Activated CD4-positive, alpha-beta T cell treated with anti-CD3 and anti-CD28 coated beads, Interleukin-2, amount 50 U/mL, for 16 hours (primary cell): Measurements from ENCODE around the gene KDM4B.

Experiments used
- DNase-seq: peaks from one replicate; pipeline ENCODE4 v3.0.0-alpha.2; 2020

KDM4B gene

DNA sequence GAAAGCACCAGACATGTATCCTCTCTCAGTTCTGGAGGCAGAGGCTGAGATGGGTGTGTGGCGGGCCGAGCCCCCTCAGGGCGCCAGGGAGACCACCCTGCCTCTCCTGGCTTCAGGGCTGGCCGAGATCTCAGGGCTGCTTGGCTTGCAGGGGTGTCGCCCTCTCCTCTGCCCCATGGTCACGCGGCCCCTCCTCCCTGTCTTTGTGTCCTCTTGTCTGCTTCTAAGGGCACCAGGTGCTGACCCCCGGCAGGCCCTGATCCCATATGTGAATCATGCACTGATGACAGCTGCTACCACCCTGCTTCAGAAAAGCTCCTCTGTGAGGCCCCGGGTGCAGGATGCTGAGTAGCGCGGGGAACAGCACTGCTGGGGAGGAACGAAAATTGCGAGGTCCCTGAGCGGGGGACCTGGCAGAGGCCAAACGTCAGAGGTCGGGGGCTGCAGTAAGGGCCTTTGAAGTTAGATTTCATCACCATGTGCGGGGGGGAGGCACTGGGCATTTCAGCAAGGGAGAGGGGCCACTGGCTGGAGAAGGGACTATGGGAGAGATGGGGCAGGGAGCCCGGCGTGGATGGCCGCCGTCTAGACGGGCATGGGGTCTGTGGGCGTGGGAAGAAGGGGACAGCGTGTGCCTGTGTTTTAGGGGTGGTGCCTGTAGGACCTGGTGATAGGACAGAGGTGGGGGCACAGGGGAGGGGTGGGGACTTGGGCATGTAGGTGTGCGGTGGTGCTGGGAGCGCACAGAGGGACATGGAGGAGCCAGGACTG is 125.2 kb downstream of the KDM4B start:
- no peak for DNase-seq

DNA sequence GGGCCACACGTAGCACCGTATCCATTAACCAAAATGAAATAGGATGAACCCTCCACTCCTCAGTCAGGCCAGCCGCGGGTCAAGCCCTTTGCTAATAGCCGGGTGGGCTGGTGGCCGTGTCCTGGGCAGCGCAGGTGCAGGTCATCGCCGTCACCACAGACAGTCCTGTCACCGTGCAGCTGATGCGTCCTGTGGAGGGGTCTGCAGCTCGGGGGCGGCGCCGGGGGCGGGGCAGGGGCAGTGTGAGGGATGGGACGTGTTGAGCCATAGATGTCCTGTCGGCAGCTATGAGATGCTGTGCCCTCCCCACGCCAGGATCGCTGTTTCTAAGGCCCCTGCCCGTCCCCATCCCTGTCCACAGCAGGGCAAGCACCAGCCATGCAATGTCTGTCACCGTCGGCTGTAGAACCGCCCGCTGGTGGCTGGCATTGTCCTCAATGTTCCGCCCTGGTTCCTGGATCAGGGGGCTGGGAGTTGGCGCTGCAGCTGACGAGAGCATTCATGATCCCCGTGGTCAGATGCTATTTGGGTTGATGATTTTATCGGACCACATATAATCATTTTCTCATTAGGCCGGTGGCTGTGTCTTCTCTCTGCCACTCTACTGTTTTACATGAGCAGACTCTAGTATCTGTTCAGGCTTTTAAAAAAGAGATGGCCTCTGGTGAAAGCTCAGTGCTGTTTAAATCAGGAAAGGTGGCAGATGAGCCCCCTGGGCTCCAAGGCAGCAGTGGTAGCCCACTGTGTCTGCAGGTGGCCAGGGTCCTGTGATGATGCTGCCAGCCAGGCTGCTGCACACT is 126.1 kb downstream of the KDM4B start:
- no peak for DNase-seq

DNA sequence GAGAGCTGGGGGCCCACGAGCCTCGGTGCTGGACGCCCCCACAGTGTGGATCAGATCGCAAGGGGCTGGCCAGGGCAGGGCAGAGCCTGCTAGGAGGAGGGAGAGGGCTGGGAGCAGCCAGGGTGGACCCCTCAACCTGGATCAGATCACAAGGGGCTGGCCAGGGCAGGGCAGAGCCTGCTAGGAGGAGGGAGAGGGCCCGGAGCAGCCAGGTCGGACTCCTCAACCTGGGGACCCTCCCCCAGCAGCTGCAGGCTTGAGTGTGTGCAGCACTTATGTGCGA is 126.6 kb downstream of the KDM4B start:
- no peak for DNase-seq

DNA sequence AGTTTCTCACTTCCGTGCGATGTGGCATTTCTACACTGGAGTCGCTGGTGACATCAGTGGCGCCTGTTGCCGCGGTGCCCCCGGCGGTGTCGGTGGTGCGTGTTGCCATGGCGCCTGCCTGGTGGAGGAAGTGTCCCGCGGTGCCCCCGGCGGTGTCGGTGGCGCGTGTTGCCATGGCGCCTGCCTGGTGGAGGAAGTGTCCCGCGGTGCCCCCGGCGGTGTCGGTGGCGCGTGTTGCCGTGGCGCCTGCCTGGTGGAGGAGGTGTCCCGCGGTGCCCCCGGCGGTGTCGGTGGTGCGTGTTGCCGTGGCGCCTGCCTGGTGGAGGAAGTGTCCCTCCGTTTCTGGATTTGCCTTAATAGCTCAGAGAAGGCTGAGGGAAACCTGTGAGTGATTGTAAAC is 127.6 kb downstream of the KDM4B start:
- no peak for DNase-seq

DNA sequence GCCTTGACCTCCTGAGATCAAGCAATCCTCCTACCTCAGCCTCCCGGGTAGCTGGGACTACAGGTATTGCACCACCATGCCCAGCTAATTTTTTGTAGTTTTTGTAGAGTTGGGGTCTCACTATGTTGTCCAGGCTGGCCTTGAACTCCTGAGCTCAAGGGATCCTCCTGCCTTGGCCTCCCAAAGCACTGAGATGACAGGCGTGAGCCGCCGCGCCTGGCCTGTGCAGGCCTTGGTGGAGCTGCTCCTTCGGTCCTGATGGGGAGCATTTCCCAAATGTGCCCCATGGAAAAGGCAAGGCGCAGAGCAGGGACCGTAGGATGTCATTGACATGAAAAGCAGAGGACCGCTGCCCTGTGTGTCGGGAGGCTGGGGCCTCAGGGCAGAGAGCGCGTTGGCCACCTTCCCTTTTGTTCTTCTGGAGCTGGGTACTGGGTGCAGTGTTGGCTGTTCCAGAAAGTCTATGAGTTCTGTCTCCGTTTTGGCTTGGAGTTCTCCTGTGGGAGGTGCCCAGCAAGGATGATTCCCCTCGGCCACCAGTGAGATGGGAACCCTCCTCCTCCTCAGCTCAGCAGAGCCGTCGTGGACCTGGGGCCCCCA is 128.5 kb downstream of the KDM4B start:
- DNase-seq: no peak

DNA sequence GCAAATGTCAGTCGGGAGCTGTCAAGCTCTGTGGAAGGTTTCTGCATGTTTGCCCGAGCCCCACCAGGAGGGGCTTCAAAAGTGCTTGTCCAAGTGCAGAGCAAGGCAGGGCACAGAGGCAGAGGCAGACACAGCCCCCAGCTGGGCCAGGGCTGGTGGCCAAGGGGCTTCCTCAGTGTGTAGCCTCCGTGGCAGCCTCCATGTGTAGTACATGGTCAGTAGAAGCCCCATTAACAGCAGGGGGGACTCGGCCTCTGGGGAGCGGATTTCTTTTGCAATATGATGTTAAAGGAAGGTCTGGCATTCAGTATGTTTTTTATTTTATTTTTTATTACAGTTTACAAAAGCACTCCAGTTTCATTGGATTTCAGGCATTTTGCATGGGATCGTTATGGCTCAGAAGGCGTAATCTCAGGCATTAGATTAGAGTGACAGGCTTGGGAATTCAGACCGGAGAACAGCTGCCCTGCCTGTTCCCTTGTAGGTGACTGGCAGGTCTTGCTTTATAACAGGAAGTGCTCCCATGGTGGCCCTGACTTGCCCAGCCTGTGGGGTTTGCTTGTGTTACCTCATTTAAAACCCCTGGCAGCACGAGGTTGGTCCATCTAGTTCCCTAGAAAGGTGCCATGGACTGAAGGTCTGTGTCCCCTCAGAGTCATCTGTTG is 129.2 kb downstream of the KDM4B start:
- DNase-seq: no peak

DNA sequence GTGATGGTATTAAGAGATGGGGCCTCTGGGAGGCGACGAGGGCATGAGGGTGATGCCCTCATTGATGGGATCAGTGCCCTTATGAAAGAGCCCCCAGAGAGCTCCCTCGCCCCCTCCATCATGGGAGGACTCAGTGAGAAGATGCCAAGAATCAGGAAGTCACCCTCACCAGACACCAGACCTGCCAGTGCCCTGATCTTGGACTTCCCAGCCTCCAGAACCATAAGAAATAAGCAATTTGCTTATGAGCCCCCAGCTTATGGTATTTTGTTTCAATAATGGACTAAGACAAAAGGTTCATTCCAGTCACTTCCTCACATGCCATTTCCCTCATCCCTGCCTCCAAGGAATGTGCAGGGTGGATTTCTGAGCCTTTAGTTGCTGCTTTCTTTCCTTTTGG is 129.7 kb downstream of the KDM4B start:
- DNase-seq: no peak

DNA sequence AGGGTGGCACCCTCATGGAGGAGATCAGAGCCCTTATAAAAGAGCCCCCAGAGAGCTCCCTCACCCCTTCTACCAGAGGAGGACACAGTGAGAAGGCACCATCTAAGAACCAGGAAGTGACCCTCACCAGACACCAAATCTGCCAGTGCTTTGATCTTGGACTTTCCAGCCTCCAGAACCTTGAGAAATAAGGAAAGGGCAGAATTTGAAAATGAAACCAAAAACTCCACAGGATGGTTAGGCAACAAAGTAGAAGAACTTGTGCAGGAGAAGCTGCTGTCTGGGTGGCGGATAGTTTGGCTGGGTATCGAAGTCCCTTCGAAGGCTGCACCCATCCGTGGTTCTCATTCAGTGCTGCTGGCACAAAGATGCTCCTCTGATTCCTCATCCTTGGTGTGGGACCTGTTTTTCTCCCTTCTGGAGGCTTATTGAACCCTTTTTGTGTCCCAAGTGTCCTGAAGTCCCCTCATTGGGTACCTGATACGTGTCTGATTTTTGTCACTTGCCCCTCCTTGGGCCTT is 130.8 kb downstream of the KDM4B start:
- DNase-seq: no peak

DNA sequence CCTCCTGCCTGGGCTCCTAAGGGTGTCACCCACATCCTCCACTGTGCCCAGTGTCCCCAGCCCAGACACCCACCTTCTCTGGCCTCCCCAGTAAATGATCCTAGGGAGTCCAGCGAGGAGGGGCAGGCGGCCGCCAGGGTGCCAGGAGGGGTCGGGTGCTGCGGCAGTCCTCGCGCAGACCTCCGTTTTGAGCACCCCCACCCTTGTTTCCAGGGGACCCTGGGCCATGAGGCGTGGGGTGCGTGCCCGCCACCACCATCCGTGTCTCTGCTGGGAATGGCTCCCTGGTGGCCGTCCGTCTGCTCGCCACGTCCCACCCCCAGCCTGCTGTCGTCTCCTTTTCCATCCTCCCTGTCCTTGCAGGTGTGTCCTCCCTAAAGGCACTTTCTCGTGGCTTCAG is 133.0 kb downstream of the KDM4B start:
- DNase-seq: no peak

DNA sequence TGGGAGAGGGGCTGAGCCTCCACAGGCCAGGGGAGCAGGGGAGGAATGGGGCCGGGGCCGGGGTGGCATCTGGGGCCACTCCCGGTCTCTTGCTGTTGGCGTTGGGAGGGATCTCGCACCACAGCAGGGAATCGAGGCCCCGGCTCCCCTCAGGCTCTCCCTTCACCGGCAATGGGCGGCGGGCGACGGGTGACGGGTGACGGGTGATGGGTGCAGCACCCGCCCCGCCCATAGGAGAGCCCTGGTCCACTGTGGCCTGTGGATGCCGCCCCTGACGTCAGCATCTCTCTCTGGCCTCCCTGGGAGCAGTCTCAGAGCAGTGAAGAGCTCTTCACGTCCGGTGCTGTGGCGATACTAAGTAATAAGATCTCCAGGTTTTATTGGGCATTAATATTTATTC is 133.6 kb downstream of the KDM4B start:
- no peak for DNase-seq

DNA sequence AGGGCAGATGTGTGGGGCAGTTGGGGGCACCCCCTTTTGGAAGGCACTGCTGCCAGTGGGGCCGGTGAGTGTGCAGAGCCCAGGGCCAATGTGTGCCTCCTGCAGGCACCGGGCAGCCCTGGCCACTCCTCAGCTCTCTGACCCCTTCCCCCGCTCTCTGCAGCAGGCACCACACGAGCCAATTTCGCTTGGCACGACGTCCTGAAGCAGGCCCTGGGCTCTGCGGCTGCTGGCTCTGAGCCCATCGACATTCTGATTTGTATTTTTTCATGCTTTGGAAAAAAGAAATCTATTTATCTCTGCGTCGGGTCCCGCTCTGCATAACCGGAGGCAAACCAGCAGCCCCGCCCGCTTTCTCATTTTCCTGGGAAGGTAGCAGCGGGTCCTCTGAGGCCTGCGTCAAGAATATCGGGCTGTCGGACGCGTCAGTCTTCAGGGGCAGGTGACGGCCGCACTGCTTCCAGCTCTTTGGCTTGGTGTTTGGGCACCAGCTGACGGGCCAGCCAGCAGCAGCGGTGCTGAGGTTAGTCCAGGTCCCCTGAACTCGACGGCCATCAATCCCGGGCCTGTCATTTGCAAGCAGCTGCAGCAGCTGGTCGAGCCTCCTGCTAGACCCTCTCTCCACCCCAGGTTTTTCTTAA is 134.3 kb downstream of the KDM4B start:
- DNase-seq: no peak

DNA sequence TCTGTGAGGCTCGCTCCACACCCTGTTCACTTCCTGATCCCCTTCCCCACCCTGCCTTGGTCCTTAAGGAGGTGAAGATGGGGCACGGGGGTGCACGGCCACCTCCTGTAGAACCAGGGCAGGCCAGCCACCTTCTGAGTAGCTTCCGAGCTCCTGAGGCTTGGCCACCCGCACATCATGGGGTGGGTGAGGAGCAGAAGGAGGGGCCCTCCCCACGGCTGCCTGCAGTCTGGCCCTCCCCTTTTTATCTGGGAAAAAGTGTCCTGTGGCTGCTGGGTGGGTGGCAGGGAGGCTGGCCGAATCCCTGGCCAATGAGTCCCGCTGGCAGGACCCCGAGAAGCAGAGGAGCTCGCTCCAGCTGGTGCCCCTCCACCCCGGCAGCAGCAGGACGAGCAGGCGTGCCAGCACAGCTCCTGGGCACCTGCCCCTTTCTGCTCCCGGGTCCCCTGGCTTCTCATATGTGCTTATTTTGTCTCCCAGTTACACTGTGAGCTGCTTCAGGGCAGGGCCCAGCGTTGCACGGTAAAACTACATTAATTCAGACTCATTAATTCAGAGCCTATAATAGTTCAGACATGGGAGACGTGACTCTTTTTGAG is 135.0 kb downstream of the KDM4B start:
- no peak for DNase-seq

DNA sequence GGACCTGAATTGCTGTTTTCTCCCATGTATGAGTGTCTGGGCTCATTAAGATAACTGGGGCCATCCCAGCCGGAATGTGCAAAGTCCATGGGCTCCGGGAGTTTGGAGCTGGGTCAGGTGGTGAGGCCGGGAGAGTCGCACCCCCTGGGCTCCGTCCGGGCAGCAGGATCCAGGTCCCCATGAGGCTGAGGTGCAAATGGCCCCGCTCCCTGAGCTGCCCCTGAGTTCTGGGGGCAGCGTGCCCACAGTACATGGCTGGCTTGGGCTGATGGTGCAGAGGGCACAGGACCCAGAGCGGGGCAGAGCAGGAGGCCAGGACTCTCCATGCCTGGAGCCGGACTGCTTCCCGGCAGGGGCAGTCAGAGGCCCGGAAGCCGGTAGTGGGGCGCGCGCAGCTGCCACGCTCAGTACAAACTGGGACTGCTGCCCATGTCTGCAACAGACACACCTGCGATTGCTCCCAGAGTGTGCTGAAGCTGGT is 136.0 kb downstream of the KDM4B start:
- no peak for DNase-seq

DNA sequence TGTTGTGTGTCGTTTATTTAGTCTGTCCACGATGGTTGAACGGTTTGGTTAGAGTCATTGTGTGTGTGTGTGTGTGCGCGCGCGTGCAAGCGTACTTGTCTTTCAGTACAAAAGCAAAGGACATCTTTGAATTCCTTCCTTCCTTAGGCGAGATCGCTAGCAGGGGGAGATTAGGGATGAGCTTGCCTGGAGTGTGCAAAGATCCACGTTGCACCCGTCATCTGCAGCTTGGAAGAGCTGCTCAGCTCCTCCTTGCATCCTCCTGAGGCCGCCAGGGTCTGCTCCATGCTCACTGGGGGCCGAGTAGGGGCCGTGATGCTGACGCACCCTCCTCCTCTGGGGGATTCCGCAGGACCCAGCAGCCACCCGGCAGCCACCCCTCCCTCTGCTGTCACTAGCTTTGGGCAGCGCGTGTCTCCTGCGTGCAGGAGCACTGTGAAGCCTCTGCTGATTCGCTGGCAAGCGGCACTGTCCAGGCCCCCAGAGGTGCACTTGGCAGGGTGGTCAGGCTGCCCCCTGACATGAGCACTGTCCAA is 137.3 kb downstream of the KDM4B start:
- no peak for DNase-seq

DNA sequence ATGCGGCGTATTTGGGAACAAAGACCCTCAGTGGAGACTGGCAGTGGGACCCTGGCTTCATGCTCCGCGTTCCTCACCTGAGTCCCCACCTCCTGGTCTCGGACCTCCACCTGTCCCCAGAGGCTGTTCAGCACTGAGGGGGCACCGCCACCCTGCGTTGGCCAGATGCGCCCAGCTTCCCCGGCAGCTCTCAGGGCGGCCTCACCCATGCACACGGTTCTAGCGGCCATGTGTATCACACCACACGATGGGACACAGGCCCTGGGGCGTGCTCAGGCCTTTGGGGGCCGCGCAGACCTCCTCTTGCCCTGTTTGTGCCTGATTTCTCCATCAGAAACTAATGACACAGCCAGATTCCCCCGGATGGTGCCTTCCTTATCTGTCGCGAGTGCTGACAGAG is 138.1 kb downstream of the KDM4B start:
- DNase-seq: no peak

DNA sequence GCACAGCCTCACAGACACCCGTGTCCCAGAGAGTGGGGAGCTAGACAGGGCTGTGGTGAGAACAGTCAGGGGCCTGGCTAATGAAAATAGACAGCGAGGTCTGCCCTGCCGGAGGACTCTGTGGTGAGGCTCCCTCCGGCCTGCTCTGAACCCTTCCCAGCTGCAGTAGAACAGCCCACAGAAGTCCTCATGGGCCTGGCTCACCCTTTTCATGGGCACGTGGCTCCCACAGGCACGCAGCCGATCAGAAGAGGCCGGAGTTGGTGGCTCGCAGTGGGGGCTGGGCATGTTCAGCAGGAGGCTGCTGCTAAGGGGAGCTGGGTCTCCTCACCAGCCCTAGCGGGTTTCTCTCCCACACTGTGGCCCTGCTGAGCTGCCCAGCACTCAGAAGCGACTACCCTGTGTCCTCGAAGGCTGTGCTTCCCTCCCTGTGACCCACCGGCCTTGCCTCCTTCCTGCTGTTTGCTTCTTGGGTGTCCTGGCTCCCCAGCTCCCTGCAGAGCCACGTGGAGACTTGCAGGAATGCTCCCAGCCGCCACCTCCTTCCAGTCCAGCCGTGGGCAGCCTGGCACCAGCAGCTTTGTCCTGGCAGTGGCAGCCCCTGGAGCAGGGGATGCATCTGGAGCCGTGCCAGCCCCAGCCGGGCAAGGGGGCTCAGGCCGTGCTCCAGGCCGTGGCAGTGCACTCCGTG is 138.7 kb downstream of the KDM4B start:
- no peak for DNase-seq

DNA sequence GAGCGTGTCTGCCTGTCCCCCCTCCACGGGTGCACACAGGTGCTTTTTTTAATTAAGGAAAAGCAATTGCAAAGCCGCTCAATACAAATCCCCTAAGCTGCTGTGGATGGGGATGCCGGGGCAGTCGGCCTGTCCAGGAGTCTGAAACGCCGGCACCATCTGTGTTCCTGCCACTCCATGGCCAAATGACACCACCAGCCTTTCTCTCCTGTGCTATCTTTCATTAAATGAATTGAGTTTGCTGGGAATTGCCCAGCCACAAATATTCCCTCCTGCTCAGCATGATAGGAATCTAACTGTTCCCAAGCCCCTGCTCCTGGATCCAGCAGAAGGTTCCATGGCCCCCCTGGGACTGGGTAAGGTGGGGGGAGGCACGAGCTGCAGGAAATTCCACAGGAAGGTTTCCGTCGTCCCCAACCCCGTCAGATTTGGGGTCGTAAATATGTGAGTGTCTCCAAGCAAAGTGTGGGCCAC is 139.2 kb downstream of the KDM4B start:
- DNase-seq: no peak

DNA sequence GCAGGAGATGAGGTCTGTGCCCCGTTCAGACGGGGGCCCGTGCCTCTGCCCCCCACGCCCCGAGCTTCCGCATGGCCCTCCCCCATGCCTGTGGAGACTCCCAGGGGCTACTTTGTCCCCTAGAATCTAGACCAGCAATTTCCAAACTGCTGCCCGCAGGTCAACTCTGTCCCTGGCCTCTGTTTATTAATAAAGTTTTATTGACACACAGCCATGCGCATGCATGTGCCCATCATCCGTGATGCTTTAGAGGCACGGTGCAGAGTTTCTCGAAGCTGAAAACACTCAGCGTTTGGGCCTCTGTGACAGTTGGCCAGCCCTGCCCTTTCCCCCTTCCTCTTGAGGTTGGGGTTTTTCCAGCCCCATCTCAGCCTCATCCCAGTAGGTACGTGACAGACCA is 140.0 kb downstream of the KDM4B start:
- no peak for DNase-seq

DNA sequence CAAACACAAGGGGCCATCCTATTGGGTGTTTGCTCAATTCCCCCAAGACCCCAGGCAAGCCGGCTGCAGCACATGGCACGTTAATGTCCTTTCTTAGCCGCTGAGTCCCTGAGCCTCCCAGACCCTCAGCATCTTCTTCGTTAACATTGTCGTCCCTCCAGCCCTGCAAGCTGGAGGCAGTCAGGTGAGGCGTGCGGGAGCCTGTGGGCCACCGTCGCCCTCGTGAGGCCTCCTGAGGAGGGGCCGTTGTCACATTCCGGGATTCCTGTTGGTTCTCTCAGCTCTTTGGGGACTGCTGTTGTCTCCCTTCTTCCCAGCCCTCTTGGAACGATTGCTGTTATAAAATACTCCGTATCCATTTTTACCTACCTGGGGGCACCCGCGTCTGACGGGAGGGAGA is 140.6 kb downstream of the KDM4B start:
- no peak for DNase-seq

DNA sequence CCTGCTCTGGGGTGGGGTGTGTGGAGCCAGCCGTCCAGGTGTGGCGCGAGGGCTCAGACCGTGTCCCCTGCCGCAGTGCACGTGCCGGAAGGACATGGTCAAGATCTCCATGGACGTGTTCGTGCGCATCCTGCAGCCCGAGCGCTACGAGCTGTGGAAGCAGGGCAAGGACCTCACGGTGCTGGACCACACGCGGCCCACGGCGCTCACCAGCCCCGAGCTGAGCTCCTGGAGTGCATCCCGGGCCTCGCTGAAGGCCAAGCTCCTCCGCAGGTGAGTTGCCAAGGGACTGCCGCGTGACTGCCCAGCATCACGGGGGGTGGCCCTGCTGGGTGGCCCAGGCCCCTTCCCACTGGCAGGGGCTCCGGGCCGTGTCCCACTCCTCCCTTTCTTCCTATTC is 141.6 kb downstream of the KDM4B start:
- DNase-seq: no peak

DNA sequence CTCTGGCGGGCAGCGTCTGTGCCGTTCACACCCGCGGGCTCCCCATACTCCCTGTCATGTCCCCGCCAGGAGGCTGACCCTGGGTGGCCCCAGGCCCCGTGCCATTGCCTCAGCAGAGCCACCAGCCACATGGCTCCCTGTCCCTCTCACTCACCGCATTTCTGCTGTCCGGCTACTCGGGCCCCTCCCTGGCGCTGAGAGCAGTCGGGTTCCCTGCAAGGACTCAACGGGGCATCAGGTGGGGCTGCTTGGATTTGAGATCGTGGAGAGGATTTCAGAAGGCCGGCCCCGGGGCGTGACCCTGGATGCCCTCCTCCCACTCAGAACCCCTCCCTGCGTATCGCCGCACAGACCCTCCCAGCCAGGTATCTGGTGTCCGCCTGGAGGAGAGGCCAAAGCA is 142.1 kb downstream of the KDM4B start:
- no peak for DNase-seq
